Activated T-helper 17 cell treated with anti-CD3 and anti-CD28 coated beads, Interleukin-2, amount 50 U/mL, for 72 hours (primary cell): ENCODE data around the gene STARD13. TPM values are rescaled to one million over a fixed set of nuclear protein-coding genes. Genes with fewer than 3 reads are reported as not detected.
A peak's percentile ranks its signal among the peaks of the same experiment; 100 is the strongest.

Experiments used
- ATAC-seq: fragments of 150-1000 bp; cut with Tn5 transposase; replicated peaks from 2 replicates; pipeline ENCODE4 v1.10.0; 2021; ENCODE audit warnings: mild to moderate bottlenecking, moderate library complexity
- H3K27ac Mint-ChIP-seq: one replicate; pipeline ENCODE4 v1.8.0; 2022; ENCODE audit warnings: mixed read lengths
- H3K27me3 Mint-ChIP-seq: one replicate; pipeline ENCODE4 v1.8.0; 2022; ENCODE audit warnings: mixed read lengths
- H3K36me3 Mint-ChIP-seq: one replicate; pipeline ENCODE4 v1.8.0; 2022; ENCODE audit warnings: low read depth, mild to moderate bottlenecking, mixed read lengths
- H3K4me1 Mint-ChIP-seq: one replicate; pipeline ENCODE4 v1.8.0; 2022; ENCODE audit warnings: mixed read lengths
- H3K4me3 Mint-ChIP-seq: one replicate; pipeline ENCODE4 v1.8.0; 2022; ENCODE audit warnings: mild to moderate bottlenecking, mixed read lengths
- H3K9me3 Mint-ChIP-seq: one replicate; pipeline ENCODE4 v1.8.0; 2022; ENCODE audit warnings: mixed read lengths
- total RNA-seq, 2 donors: library from RNA; stranded (reverse); gene quantifications; one replicate each; pipeline ENCODE4 v1.2.3, GENCODE V29; 2022

Gene STARD13
- total RNA-seq, 2 donors from 2014 or later: 1.1 to 2.3 TPM

- peaks cover 5% of the 10 kb centered on the region for H3K27me3 Mint-ChIP-seq
- H3K9me3 Mint-ChIP-seq: no peaks in the 10 kb centered on the region
- H3K4me3 Mint-ChIP-seq: no peak overlapping the region
- no peak overlapping the region for H3K27ac Mint-ChIP-seq
- H3K4me1 Mint-ChIP-seq: no peaks in the 10 kb centered on the region
- no peak for ATAC-seq
- no peaks in the 10 kb centered on the region for H3K36me3 Mint-ChIP-seq
Measured at GRCh38 chr13:33150662-33151061, 134.9 kb downstream of the STARD13 start.

DNA sequence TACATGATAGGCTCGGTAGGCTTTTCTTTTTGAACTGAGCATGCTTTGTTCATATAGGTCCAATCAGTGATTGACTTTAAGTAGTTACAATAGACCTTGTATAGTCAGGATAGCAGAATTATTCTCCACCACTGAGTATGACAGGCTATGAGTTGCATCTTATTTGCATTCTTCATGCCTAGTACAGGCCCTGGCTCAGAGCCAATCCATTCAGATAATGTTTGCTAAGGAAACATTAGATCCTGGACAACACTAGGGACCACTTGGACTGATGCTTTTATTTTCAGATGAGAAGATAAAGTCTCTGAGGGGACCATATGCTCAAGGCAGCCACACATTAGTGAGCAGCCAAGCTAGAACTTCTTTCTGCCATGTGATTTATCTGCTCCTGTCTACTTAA lies 135.4 kb downstream of the STARD13 start:
- Mint-ChIP-seq H3K27ac (no peak overlapping the region), H3K9me3 (no peaks in the 10 kb centered on the region), H3K36me3 (no peaks in the 10 kb centered on the region), H3K4me3 (no peak overlapping the region), H3K27me3 (peaks cover 5% of the 10 kb centered on the region), H3K4me1 (no peaks in the 10 kb centered on the region)
- ATAC-seq: no peak

DNA sequence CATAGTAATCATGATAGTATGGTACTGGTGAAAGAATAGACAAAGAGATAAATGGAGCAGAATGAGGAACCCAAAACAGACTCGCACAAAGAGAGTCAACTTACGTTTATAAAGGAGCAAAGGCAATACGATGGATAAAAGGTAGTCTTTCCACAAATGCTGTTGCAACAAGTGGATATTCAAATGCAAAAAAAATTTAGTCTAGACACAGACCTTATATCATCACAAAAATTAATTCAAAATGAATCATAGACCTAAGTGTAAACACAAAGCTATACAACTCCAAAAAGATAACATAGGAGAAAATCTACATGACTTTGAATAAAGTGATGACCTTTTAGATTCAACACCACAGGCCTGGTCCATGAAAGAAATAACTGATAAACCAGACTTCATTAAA lies 137.7 kb downstream of the STARD13 start:
- H3K27ac Mint-ChIP-seq: no peak overlapping the region
- peaks cover 12% of the 10 kb centered on the region for H3K27me3 Mint-ChIP-seq
- H3K36me3 Mint-ChIP-seq: no peaks in the 10 kb centered on the region
- H3K4me1 Mint-ChIP-seq: peaks cover 4% of the 10 kb centered on the region
- no peak for ATAC-seq
- H3K4me3 Mint-ChIP-seq: no peak overlapping the region
- peaks cover 4% of the 10 kb centered on the region for H3K9me3 Mint-ChIP-seq

DNA sequence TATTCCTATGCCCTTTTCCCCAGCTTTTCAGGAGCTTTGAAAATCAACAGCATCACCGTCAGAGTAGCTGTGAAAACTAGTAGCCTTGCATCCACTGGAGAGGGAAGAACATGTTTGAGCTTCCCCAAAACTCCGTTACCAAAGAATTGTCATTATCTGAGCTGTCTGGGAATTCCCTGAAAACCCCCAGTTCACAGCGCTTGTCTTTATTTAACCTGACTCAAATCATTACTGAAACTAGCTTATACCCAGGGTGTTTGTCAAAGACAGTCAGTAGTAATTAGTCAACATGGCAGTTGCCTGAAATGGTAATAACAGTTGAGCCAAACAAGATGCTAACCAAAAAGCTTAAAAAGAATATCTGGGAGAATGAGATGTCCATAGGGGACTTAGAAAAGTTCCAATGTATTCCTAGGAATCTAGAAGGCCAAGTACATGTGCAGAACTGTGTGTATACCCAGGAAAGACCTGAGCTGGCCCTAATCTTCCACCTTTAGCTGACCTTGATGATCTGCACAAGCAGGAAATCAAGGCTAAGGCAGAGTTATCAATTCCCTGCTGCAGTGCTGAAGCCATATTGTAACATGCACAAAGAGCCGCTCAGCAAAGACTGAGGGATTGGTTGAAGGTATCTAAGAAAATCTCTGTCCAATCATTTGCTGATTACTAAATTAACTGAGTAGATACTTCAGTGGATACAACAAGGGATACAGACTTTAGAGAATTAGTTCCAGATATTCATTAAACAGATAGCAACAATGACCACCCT lies 138.5 kb downstream of the STARD13 start:
- peaks cover 4% of the 10 kb centered on the region for H3K9me3 Mint-ChIP-seq
- H3K27ac Mint-ChIP-seq: peak overlapping the region; percentile 76
- H3K27me3 Mint-ChIP-seq: peaks cover 16% of the 10 kb centered on the region
- ATAC-seq: peak; percentile 80
- peaks cover 4% of the 10 kb centered on the region for H3K4me1 Mint-ChIP-seq
- peak overlapping the region; percentile 24 for H3K4me3 Mint-ChIP-seq
- H3K36me3 Mint-ChIP-seq: no peaks in the 10 kb centered on the region

GRCh38 chr13:33145667-33146066 lies 139.9 kb downstream of the STARD13 start:
- peak; percentile 59 for ATAC-seq
- Mint-ChIP-seq H3K4me3 (no peak overlapping the region), H3K36me3 (no peaks in the 10 kb centered on the region), H3K4me1 (peaks cover 4% of the 10 kb centered on the region), H3K9me3 (peaks cover 4% of the 10 kb centered on the region), H3K27ac (peak overlapping the region; percentile 32), H3K27me3 (peaks cover 16% of the 10 kb centered on the region)

- H3K4me3 Mint-ChIP-seq: no peak overlapping the region
- H3K27ac Mint-ChIP-seq: peak overlapping the region; percentile 44
- H3K36me3 Mint-ChIP-seq: no peaks in the 10 kb centered on the region
Measured at GRCh38 chr13:33144358-33144784, 141.2 kb downstream of the STARD13 start.

DNA sequence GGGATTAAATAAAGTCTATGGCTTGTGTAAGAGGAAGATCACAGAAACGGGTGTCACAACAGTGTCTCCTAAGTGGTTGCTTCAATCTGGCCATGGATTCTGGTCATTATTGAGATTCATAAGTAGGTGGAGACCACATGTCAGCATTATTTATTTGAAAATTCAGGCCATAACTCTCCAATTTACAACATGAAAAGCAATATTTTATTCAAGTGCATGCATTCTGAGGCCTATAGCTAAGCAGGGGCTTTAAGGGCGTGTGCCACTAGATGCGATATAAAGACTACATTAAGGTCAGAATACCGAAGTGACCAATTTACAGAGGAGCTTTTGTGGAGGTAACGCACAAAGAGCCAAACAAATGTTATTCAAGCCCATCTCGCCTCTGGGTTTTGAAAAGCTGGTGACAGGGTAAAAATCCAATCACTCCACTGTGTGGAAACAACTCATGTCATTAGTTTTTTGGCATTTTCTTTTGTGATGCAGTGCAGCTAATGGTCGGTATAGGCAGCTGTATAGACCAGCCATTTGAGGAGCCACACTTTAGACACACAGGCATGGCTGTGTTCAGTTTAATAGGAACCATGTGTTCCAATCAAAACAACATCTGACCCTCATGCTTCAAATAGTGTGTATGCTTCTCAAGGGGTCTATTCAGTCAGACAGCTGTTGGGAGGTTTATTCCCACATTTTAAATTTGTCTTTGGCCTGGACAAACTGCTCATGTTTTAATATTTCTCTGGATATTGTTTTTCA lies 145.6 kb downstream of the STARD13 start:
- H3K36me3 Mint-ChIP-seq: no peaks in the 10 kb centered on the region
- H3K27ac Mint-ChIP-seq: no peak overlapping the region
- no peak overlapping the region for H3K4me3 Mint-ChIP-seq
- peaks cover 4% of the 10 kb centered on the region for H3K4me1 Mint-ChIP-seq
- H3K9me3 Mint-ChIP-seq: peaks cover 4% of the 10 kb centered on the region
- H3K27me3 Mint-ChIP-seq: peaks cover 11% of the 10 kb centered on the region
- ATAC-seq: no peak

More at GRCh38 chr13:33144358-33144784, 141.2 kb downstream of the STARD13 start:
- peaks cover 4% of the 10 kb centered on the region for H3K4me1 Mint-ChIP-seq
- peaks cover 4% of the 10 kb centered on the region for H3K9me3 Mint-ChIP-seq
- peaks cover 16% of the 10 kb centered on the region for H3K27me3 Mint-ChIP-seq
- ATAC-seq: peak; percentile 23

- no peaks in the 10 kb centered on the region for H3K4me1 Mint-ChIP-seq
- peaks cover 7% of the 10 kb centered on the region for H3K27me3 Mint-ChIP-seq
- peaks cover under 1% of the 10 kb centered on the region for H3K9me3 Mint-ChIP-seq
- no peak for ATAC-seq
- H3K36me3 Mint-ChIP-seq: no peaks in the 10 kb centered on the region
- H3K4me3 Mint-ChIP-seq: no peak overlapping the region
- no peak overlapping the region for H3K27ac Mint-ChIP-seq
Measured at GRCh38 chr13:33139184-33139583, 146.4 kb downstream of the STARD13 start.

DNA sequence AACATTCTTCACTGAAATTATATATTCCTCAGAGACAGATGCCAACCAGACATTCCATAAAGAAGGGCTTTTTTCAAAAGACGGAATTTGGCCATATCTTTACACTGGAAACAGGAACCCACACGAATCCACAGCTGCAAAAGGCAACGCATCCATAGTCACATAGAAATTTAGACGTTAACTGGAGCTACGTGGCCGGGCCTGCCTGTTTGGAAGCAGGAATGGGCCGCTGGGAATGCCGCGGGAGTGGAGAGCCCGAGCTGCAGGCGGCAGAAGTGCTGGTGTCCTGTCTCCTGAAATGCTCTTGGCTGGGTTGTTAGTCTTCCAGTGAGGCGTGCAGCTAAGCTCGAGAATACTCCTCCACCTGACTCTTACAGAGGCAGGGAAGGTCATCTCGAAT lies 147.1 kb downstream of the STARD13 start:
- no peak for ATAC-seq
- Mint-ChIP-seq H3K27ac (no peak overlapping the region), H3K4me1 (no peaks in the 10 kb centered on the region), H3K9me3 (no peaks in the 10 kb centered on the region), H3K4me3 (no peak overlapping the region), H3K36me3 (no peaks in the 10 kb centered on the region), H3K27me3 (peaks cover 4% of the 10 kb centered on the region)

GRCh38 chr13:33137721-33138120 lies 147.8 kb downstream of the STARD13 start:
- Mint-ChIP-seq H3K36me3 (no peaks in the 10 kb centered on the region), H3K27ac (no peak overlapping the region), H3K27me3 (peaks cover 4% of the 10 kb centered on the region), H3K4me1 (no peaks in the 10 kb centered on the region), H3K4me3 (no peak overlapping the region), H3K9me3 (no peaks in the 10 kb centered on the region)
- ATAC-seq: no peak

DNA sequence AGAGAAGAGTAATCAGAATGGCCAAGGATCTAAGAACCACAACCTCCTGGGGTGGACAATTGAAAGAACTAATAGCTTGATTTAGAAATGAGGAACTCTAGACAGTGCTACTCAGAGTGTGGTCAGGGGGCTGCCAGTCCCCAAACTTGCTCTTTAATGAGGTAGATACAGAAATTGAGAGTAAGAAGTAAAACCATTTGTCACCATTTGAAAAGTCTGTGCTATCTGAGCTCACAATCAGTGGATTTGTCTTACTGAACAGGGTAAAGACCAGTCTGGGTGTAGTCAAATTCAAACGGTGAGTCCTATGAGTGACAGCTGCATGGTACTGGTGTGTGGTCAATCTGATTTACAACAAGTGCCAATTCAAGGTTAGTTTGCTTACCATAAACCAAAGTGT lies 150.5 kb downstream of the STARD13 start:
- H3K4me3 Mint-ChIP-seq: no peak overlapping the region
- H3K27me3 Mint-ChIP-seq: no peaks in the 10 kb centered on the region
- no peaks in the 10 kb centered on the region for H3K4me1 Mint-ChIP-seq
- no peak overlapping the region for H3K27ac Mint-ChIP-seq
- no peak for ATAC-seq
- H3K36me3 Mint-ChIP-seq: no peaks in the 10 kb centered on the region
- no peaks in the 10 kb centered on the region for H3K9me3 Mint-ChIP-seq

- H3K27ac Mint-ChIP-seq: no peak overlapping the region
- no peak for ATAC-seq
- H3K4me3 Mint-ChIP-seq: no peak overlapping the region
- H3K4me1 Mint-ChIP-seq: no peaks in the 10 kb centered on the region
- no peaks in the 10 kb centered on the region for H3K9me3 Mint-ChIP-seq
- no peaks in the 10 kb centered on the region for H3K27me3 Mint-ChIP-seq
- H3K36me3 Mint-ChIP-seq: no peaks in the 10 kb centered on the region
Measured at GRCh38 chr13:33134213-33134612, 151.3 kb downstream of the STARD13 start.

GRCh38 chr13:33132644-33133440 lies 152.7 kb downstream of the STARD13 start:
- no peaks in the 10 kb centered on the region for H3K4me1 Mint-ChIP-seq
- H3K9me3 Mint-ChIP-seq: no peaks in the 10 kb centered on the region
- H3K4me3 Mint-ChIP-seq: no peak overlapping the region
- ATAC-seq: no peak
- H3K36me3 Mint-ChIP-seq: no peaks in the 10 kb centered on the region
- H3K27me3 Mint-ChIP-seq: no peaks in the 10 kb centered on the region
- peak overlapping the region; percentile 35 for H3K27ac Mint-ChIP-seq

DNA sequence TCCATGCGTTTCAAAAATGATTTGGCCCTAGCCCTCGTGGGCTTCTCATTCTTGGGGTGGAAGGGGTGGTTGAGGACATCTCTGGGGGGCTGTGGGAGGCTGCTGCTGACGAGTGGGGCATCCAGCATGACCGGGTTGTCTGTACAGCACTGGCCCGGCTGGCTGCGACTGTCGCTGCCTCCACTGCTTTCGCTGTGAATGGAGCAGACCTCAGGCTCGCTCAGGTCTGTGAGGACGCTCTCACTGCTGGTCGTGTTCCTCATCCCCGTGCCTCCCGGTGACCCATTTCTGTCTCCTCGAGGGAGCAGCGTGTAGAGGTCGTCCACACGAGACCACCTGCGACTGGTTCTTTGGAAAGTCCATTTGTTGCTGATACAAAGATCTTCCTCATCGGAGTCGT lies 155.7 kb downstream of the STARD13 start:
- no peak for ATAC-seq
- no peaks in the 10 kb centered on the region for H3K36me3 Mint-ChIP-seq
- no peak overlapping the region for H3K27ac Mint-ChIP-seq
- no peaks in the 10 kb centered on the region for H3K9me3 Mint-ChIP-seq
- no peak overlapping the region for H3K4me3 Mint-ChIP-seq
- H3K27me3 Mint-ChIP-seq: no peaks in the 10 kb centered on the region
- no peaks in the 10 kb centered on the region for H3K4me1 Mint-ChIP-seq
